GM12878 (cell line): ENCODE data around the gene RPS3A. TPM values are rescaled to one million over a fixed set of nuclear protein-coding genes. Genes with fewer than 3 reads are reported as not detected.

Experiments
- ATAC-seq: fragments of 200-7000 bp; cut with Tn5 transposase; 3 replicates; pipeline ENCODE4 v1.9.1; 2020; ENCODE audit warnings: mild to moderate bottlenecking, moderate library complexity
- BruUV-seq: library from RNA; stranded (reverse); fragments of 400-500 nt; replicated peaks from 2 replicates; lab custom pipeline; 2021; lab: Mats Ljungman, UMichigan
- CTCF ChIA-PET: fragments of 300-600 bp; sonication (Branson Sonifier 250); formaldehyde crosslinking; extraction: SDS; loops from one replicate; lab custom pipeline; 2021; ENCODE audit warnings: inconsistent platforms; lab: Yijun Ruan, JAX
- POLR2A ChIA-PET: fragments of 350-600 bp; formaldehyde crosslinking; extraction: SDS; loops from one replicate; lab custom pipeline; 2021; ENCODE audit warnings: inconsistent platforms; lab: Charles Lee
- RAD21 ChIA-PET: fragments of 300-600 bp; sonication (Branson Sonifier 250); formaldehyde crosslinking; loops from one replicate; lab custom pipeline; 2023; ENCODE audit warnings: antibody characterized with exemption; ENCODE audit not compliant: unreplicated experiment; lab: Charles Lee
- SMC1A ChIA-PET: fragments of 300-600 bp; sonication (Branson Sonifier 250); formaldehyde crosslinking; loops from one replicate; lab custom pipeline; 2023; ENCODE audit not compliant: unreplicated experiment, uncharacterized antibody; lab: Charles Lee
- DNase-seq: peaks from one replicate; pipeline ENCODE4 v3.0.0-alpha.2; 2011; ENCODE audit warnings: low read depth, low spot score
- FAIRE-seq: peaks from 3 replicates; lab custom pipeline; 2011; peaks lifted over from hg19 to GRCh38; lab: Jason Lieb, UNC
- H2AFZ ChIP-seq: 2 replicates; pipeline ENCODE4 v1.6.0; 2011; ENCODE audit warnings: low read depth, low read length, control low read depth; ENCODE audit not compliant: control insufficient read depth
- H3K27ac ChIP-seq: 2 replicates; pipeline ENCODE4 v1.5.1; 2011; ENCODE audit warnings: control low read depth; ENCODE audit not compliant: control insufficient read depth, insufficient read depth
- H3K27me3 ChIP-seq, 2 experiments: replicated peaks in 1 of 2; 2 replicates each; pipeline versions ENCODE4 v1.6.0 to v1.6.1; 2011; ENCODE audit warnings: low read length in 1 of 2; ENCODE audit not compliant: control insufficient read depth in 2 of 2, insufficient read depth in 2 of 2
- H3K36me3 ChIP-seq, 2 experiments: 2 replicates each; pipeline ENCODE4 v1.5.1; 2011; ENCODE audit warnings: low read length in 1 of 2; ENCODE audit not compliant: control insufficient read depth in 2 of 2, insufficient read depth in 2 of 2
- H3K4me1 ChIP-seq: 2 replicates; pipeline ENCODE4 v1.6.1; 2011; ENCODE audit warnings: mild to moderate bottlenecking, low read length, moderate library complexity, mixed read lengths; ENCODE audit not compliant: control insufficient read depth, insufficient read depth
- H3K4me2 ChIP-seq: 2 replicates; pipeline ENCODE4 v1.6.0; 2011; ENCODE audit warnings: control low read depth; ENCODE audit not compliant: control insufficient read depth, insufficient read depth
- H3K4me3 ChIP-seq: fragments of 200-600 bp; sonication (generic); 2 replicates; pipeline ENCODE4 v1.5.1; 2016
- H3K79me2 ChIP-seq: 2 replicates; pipeline ENCODE4 v1.6.0; 2011; ENCODE audit warnings: low read length; ENCODE audit not compliant: control insufficient read depth, insufficient read depth
- H3K9ac ChIP-seq: 2 replicates; pipeline ENCODE4 v1.8.0; 2011; ENCODE audit warnings: low read length, control low read depth, mixed read lengths; ENCODE audit not compliant: control insufficient read depth, insufficient read depth
- H3K9me3 ChIP-seq: replicated peaks from 3 replicates; pipeline ENCODE4 v1.5.1; 2011; ENCODE audit warnings: mild to moderate bottlenecking, low read length; ENCODE audit not compliant: control insufficient read depth, insufficient read depth
- H4K20me1 ChIP-seq: 2 replicates; pipeline ENCODE4 v1.6.0; 2011; ENCODE audit not compliant: control insufficient read depth, insufficient read depth
- ASH2L ChIP-seq: fragments of 300-600, 200-600 bp; sonication (generic); IDR thresholded peaks from 2 replicates; pipeline ENCODE4 v1.6.1; 2017; ENCODE audit warnings: low read depth, mild to moderate bottlenecking, borderline replicate concordance
- CBFB ChIP-seq: IDR thresholded peaks from 2 replicates; pipeline ENCODE4 v1.6.1; 2016; ENCODE audit warnings: antibody characterized with exemption, low read depth
- CEBPB ChIP-seq, 2 experiments: fragments of 150-350 bp in 1 of 2; IDR thresholded peaks; 2 replicates each; pipeline ENCODE4 v1.6.1; 2012 to 2014; ENCODE audit warnings: low read depth in 2 of 2, low read length in 2 of 2, borderline replicate concordance in 1 of 2, inconsistent platforms in 1 of 2
- CREB1 ChIP-seq: IDR thresholded peaks from 2 replicates; pipeline ENCODE4 v1.6.1; 2012; ENCODE audit warnings: low read depth, mild to moderate bottlenecking, inconsistent platforms
- FOS ChIP-seq: IDR thresholded peaks from 3 replicates; pipeline ENCODE4 v1.6.1; 2011; ENCODE audit warnings: borderline replicate concordance; ENCODE audit not compliant: insufficient read length; ENCODE audit errors: extremely low read depth
- HDAC2 ChIP-seq: fragments of 200-600 bp; sonication (generic); IDR thresholded peaks from 2 replicates; pipeline ENCODE4 v1.6.1; 2017
- HDAC6 ChIP-seq: fragments of 200-600 bp; sonication (generic); IDR thresholded peaks from one replicate; pipeline ENCODE4 v1.8.0; 2017; ENCODE audit warnings: antibody characterized with exemption; ENCODE audit not compliant: unreplicated experiment
- IRF4 ChIP-seq: IDR thresholded peaks from 2 replicates; pipeline ENCODE4 v1.6.1; 2011; ENCODE audit warnings: low read depth, low read length
- NFYB ChIP-seq: IDR thresholded peaks from 2 replicates; pipeline ENCODE4 v1.6.1; 2011; ENCODE audit warnings: low read depth, mild to moderate bottlenecking, low read length, improper control_type of control experiment, moderate library complexity; ENCODE audit not compliant: insufficient read depth
- NKRF ChIP-seq: fragments of 450-650 bp; conservative IDR thresholded peaks from 2 replicates; pipeline ENCODE4 v1.6.1; 2017; ENCODE audit warnings: mild to moderate bottlenecking, moderate library complexity
- NR2F1 ChIP-seq: fragments of 450-650 bp; conservative IDR thresholded peaks from 2 replicates; pipeline ENCODE4 v1.6.1; 2017; ENCODE audit warnings: mild to moderate bottlenecking
- NRF1 ChIP-seq: conservative IDR thresholded peaks from 2 replicates; pipeline ENCODE4 v1.6.1; 2011; ENCODE audit warnings: mild to moderate bottlenecking, low read depth, low read length, improper control_type of control experiment
- PBX3 ChIP-seq: IDR thresholded peaks from 2 replicates; pipeline ENCODE4 v1.6.1; 2011; ENCODE audit warnings: mild to moderate bottlenecking, low read depth, low read length, moderate library complexity; ENCODE audit not compliant: insufficient replicate concordance
- SMAD1 ChIP-seq: fragments of 450-650 bp; IDR thresholded peaks from 2 replicates; pipeline ENCODE4 v1.6.1; 2018; ENCODE audit warnings: mild to moderate bottlenecking, low read depth; ENCODE audit not compliant: partially characterized antibody
- ZBED1 ChIP-seq: IDR thresholded peaks from 2 replicates; pipeline ENCODE4 v1.6.1; 2016; ENCODE audit warnings: borderline replicate concordance
- ZZZ3 ChIP-seq: IDR thresholded peaks from 2 replicates; pipeline ENCODE4 v1.6.1; 2011; ENCODE audit warnings: low read depth; ENCODE audit not compliant: control insufficient read depth, insufficient read length
- WGBS: methylation state at CpG from one replicate; pipeline ENCODE4 v1.1.6; 2016; ENCODE audit warnings: low lambda C conversion rate; ENCODE audit not compliant: insufficient replicate concordance, insufficient coverage; ENCODE audit errors: missing lambda C conversion rate; 5-methylcytosine and 5-hydroxymethylcytosine counted together
- in situ Hi-C: fragments of 300-500 bp; cut with MboI; formaldehyde crosslinking; loops from 9 replicates; pipeline ENCODE4 v1.14.3; 2018; ENCODE audit warnings: mixed read lengths
- intact Hi-C: fragments of 100-400 bp; cut with micrococcal nuclease; formaldehyde crosslinking; loops from one replicate; pipeline ENCODE4 v1.14.2; 2022; ENCODE audit not compliant: unreplicated experiment
- polyA plus RNA-seq, 11 experiments: library from polyadenylated mRNA; depleted of rRNA in 4 of 11; unstranded in 6 of 11; stranded (reverse) in 5 of 11; fragments of >200 nt; fragmentation: Nextera tagmentation in 4 of 11; fragmentation: Illumina TruSeq in 1 of 11; extraction: Ambion mirVana in 4 of 11; extraction: Trizol in 1 of 11; gene quantifications; 1 replicate in 1 of 11; 2 replicates in 10 of 11; pipeline versions ENCODE4 v1.2.1 to v1.2.3, GENCODE V29; 2011 to 2016; ENCODE audit warnings: inconsistent platforms in 2 of 11, missing spikeins in 2 of 11, low read depth in 1 of 11
- total RNA-seq, 4 experiments: library from RNA; depleted of rRNA in 3 of 4; stranded (reverse); fragments of >200 nt in 3 of 4; fragmentation: Illumina TruSeq in 1 of 4; extraction: Trizol in 1 of 4; gene quantifications; 2 replicates each; pipeline versions ENCODE4 v1.2.1 to v1.2.3, GENCODE V29; 2013 to 2021

Gene RPS3A
- total and polyA plus RNA-seq, 10 of the 15 experiments (the other 5 are each of a cell fraction or from before 2014, with no cell fraction given), result 1,754 to 5,827 (median 3,527) TPM

- Histone ChIP-seq H3K79me2 (no peaks in the 10 kb centered on the region), H3K27me3 (no peaks in the 10 kb centered on the region), H3K4me3 (no peak overlapping the region), H3K9me3 (no peaks in the 10 kb centered on the region), H3K9ac (no peak overlapping the region), H3K4me2 (no peak overlapping the region), H3K36me3 (no peaks in the 10 kb centered on the region), H2AFZ (no peak overlapping the region; the same call in 1 of the 2 replicates), H3K4me1 (no peaks in the 10 kb centered on the region), H3K27ac (no peak overlapping the region), H4K20me1 (no peaks in the 10 kb centered on the region)
- ATAC-seq, result no peak
- WGBS, result 29% methylated on average over 8 of the region's 8 CpGs
- FAIRE-seq, result no peak
- in situ Hi-C loops (no loop called here), intact Hi-C loops (no loop called here)
- BruUV-seq, result no TSS peak
- TF ChIP-seq PBX3 (no peak), ZBED1 (no peak), IRF4 (no peak), NR2F1 (no peak), CBFB (no peak), CEBPB (IDR thresholded peaks at IDR 0.05; ENCODE audit: borderline replicate concordance in 1 of 2, low read depth in 2 of 2, low read length in 2 of 2) (no peak), FOS (no peak), HDAC2 (no peak), SMAD1 (no peak), ASH2L (no peak), NRF1 (no peak), HDAC6 (no peak), CREB1 (no peak), NKRF (no peak), NFYB (no peak), ZZZ3 (no peak)
- ChIA-PET SMC1A (interaction anchor here (0.9 kb wide), 1 partner anchor 9 kb away, joined by 3 read pairs; no protein-coding TSS in a partner anchor), RAD21 (no interaction called here), CTCF (no interaction called here), POLR2A (interaction anchor here (1.0 kb wide), 1 partner anchor 8 kb away, joined by 4 read pairs; no protein-coding TSS in a partner anchor)
- no peak for DNase-seq
Observed at GRCh38 chr4:151087467-151087866, 12.0 kb upstream of the RPS3A start.
